Kidney (tissue), 14 donors: ENCODE results near the gene KIF2A. TPM values are rescaled to one million over a fixed set of nuclear protein-coding genes. Genes with fewer than 3 reads are reported as not detected.
A peak's percentile ranks its signal among the peaks of the same experiment; 100 is the strongest.

ENCODE experiments used
- DNase-seq, 5 donors: peaks; one replicate each; pipeline ENCODE4 v3.0.0-alpha.2; 2013 to 2020
- FAIRE-seq: peaks from 2 replicates; lab custom pipeline; 2012; peaks lifted over from hg19 to GRCh38; lab: Jason Lieb, UNC
- H3K27ac ChIP-seq, 2 donors: one replicate each; pipeline ENCODE4 v1.7.0; 2013; ENCODE audit warnings: low read depth in 2 of 2, low read length in 2 of 2, inconsistent platforms in 1 of 2
- H3K27me3 ChIP-seq: one replicate; pipeline ENCODE4 v1.7.1; 2013; ENCODE audit warnings: low read length, inconsistent platforms; ENCODE audit not compliant: control insufficient read depth, insufficient read depth
- H3K36me3 ChIP-seq, 3 donors: one replicate each; pipeline versions ENCODE4 v1.7.0 to v1.7.1; 2013; ENCODE audit warnings: low read length in 3 of 3, control low read depth in 1 of 3, inconsistent platforms in 1 of 3; ENCODE audit not compliant: insufficient read depth in 3 of 3, control insufficient read depth in 2 of 3
- H3K4me1 ChIP-seq, 3 donors: one replicate each; pipeline versions ENCODE4 v1.7.0 to v1.7.1; 2013; ENCODE audit warnings: low read length in 3 of 3, inconsistent platforms in 1 of 3, low read depth in 1 of 3; ENCODE audit not compliant: control insufficient read depth in 2 of 3, insufficient read depth in 2 of 3
- H3K4me3 ChIP-seq, 3 donors: one replicate each; pipeline versions ENCODE4 v1.7.0 to v1.8.1; 2013; ENCODE audit warnings: low read length in 3 of 3, control low read depth in 1 of 3, inconsistent platforms in 1 of 3
- H3K9ac ChIP-seq, 3 donors: one replicate each; pipeline versions ENCODE4 v1.7.0 to v1.7.1; 2013; ENCODE audit warnings: low read length in 3 of 3, control low read depth in 1 of 3, inconsistent platforms in 1 of 3
- H3K9me3 ChIP-seq, 3 donors: one replicate each; pipeline versions ENCODE4 v1.7.0 to v1.7.1; 2013; ENCODE audit warnings: low read length in 3 of 3, control low read depth in 1 of 3, inconsistent platforms in 1 of 3; ENCODE audit not compliant: control insufficient read depth in 2 of 3, insufficient read depth in 1 of 3
- intact Hi-C: fragments of 100-400 bp; cut with DNase I; formaldehyde crosslinking; loops from one replicate; pipeline ENCODE4 v1.11.1; 2022
- polyA plus RNA-seq: library from polyadenylated mRNA; stranded (reverse); fragments of 350-450 nt; fragmentation: Illumina TruSeq; extraction: RNeasy Lipid Tissue Mini Kit (QIAGEN cat#74804); gene quantifications from one replicate; pipeline ENCODE4 v1.2.3, GENCODE V29; 2014; ENCODE audit warnings: low read depth, low replicate concordance; ENCODE audit not compliant: insufficient read depth
- total RNA-seq: library from RNA; stranded (reverse); fragmentation: NEBNext Ultra II Directional; extraction: Animal tissue kit (Norgen Biotek cat#: 25700); gene quantifications from one replicate; pipeline ENCODE4 v1.2.1, GENCODE V29; 2021
- TF ChIP-seq, protein P1 (sequence below): IDR thresholded peaks from 3 replicates; pipeline ENCODE4 v1.5.1; 2012; ENCODE audit warnings: mild to moderate bottlenecking, moderate library complexity, borderline replicate concordance; ENCODE audit not compliant: insufficient read depth; ENCODE audit errors: extremely low read depth
- donor health status: control.
- donor health status: control.
- donor health status: control.
- donor health status: control.
- donor health status: control.
- donor health status: DM: yes; HTN: yes; CAD: no.
- donor health status: Normal renal cell carcinoma (clear cell type).

Gene KIF2A
- total and polyA plus RNA-seq, 2 donors from 2014 or later: 4.6 to 32.4 TPM

DNA sequence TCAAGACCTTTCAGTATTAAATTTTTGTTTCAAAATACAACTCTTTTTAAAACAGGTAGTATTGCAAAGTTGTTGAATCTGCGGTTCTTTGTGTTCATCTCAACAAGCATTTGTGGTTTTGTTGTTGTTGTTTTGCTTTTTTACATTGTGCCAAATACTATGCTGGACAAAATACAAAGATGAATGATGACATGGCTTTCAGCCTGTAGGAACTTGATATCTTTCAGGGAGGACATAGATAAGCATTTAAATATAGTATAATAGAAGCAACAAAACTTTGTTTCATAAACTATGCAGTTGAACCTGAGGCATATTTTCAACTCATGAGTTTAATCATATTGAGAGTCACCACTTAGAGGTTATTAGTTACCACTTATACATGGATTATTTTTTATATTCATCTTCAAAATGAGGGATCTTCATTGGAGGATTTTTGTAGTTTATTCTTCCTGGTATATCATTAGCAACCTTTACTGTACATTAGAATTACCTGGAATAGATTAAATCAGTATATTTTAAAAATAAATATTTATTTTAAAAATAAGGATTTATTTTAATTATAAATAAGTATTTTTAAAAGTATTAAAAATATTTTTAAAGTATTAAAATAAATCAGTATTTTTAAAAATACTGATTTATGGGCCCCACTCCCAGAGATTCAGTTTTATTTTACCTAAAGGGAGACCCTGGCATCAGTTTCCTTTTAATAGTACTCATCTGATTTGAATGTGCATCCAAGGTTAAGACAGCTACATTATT, 42.9 kb downstream of the KIF2A start:
- DNase-seq: no peak
- Histone ChIP-seq H3K27me3 (no peaks in the 10 kb centered on the region), H3K4me1 (no peaks in the 10 kb centered on the region), H3K4me3 (no peak overlapping the region), H3K27ac (no peak overlapping the region), H3K9me3 (no peaks in the 10 kb centered on the region), H3K9ac (no peak overlapping the region), H3K36me3 (no peaks in the 10 kb centered on the region)
- intact Hi-C loops: no loop called here
- TF ChIP-seq, protein P1, sequence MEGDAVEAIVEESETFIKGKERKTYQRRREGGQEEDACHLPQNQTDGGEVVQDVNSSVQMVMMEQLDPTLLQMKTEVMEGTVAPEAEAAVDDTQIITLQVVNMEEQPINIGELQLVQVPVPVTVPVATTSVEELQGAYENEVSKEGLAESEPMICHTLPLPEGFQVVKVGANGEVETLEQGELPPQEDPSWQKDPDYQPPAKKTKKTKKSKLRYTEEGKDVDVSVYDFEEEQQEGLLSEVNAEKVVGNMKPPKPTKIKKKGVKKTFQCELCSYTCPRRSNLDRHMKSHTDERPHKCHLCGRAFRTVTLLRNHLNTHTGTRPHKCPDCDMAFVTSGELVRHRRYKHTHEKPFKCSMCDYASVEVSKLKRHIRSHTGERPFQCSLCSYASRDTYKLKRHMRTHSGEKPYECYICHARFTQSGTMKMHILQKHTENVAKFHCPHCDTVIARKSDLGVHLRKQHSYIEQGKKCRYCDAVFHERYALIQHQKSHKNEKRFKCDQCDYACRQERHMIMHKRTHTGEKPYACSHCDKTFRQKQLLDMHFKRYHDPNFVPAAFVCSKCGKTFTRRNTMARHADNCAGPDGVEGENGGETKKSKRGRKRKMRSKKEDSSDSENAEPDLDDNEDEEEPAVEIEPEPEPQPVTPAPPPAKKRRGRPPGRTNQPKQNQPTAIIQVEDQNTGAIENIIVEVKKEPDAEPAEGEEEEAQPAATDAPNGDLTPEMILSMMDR: no peak
- peak; percentile 82 for FAIRE-seq

- H3K4me3 ChIP-seq: no peak overlapping the region
- intact Hi-C loops: no loop called here
- H3K36me3 ChIP-seq: peaks cover 0 to 4% (median 2%) of the 10 kb centered on the region in 3 donors
- H3K9me3 ChIP-seq: no peaks in the 10 kb centered on the region
- peak; percentile 87 for FAIRE-seq
- no peaks in the 10 kb centered on the region for H3K4me1 ChIP-seq
- TF ChIP-seq, protein P1: peak; percentile 51
- H3K9ac ChIP-seq: no peak overlapping the region
- no peak overlapping the region for H3K27ac ChIP-seq
- no peaks in the 10 kb centered on the region for H3K27me3 ChIP-seq
- DNase-seq: peak in 2 of 5 donors; percentile 59 to 60
Measured at GRCh38 chr5:62354028-62354874, 48.2 kb downstream of the KIF2A start.

GRCh38 chr5:62362701-62363100, 56.7 kb downstream of the KIF2A start:
- peaks cover 5 to 13% (median 6%) of the 10 kb centered on the region in 3 donors for H3K36me3 ChIP-seq
- no peak for DNase-seq
- intact Hi-C loops: no loop called here
- TF ChIP-seq, protein P1: no peak
- H3K9ac ChIP-seq: no peak overlapping the region
- no peak overlapping the region for H3K27ac ChIP-seq
- no peaks in the 10 kb centered on the region for H3K4me1 ChIP-seq
- no peak overlapping the region for H3K4me3 ChIP-seq
- no peaks in the 10 kb centered on the region for H3K27me3 ChIP-seq
- H3K9me3 ChIP-seq: no peaks in the 10 kb centered on the region
- FAIRE-seq: no peak
